ENCODE results near the gene ABHD17A. TPM values are rescaled to one million over a fixed set of nuclear protein-coding genes. Genes with fewer than 3 reads are reported as not detected.

Gene ABHD17A
- total RNA-seq, 1 donor from 2014 or later, result 83.0 TPM

- no peak overlapping the region for H3K4me3 ChIP-seq
- intact Hi-C loops (cut with DNase I), result loop anchor here (10.0 kb wide), 1 partner anchor 143 kb away; the partner anchor contains the start of gene BTBD2
- no peak overlapping the region for H3K27ac ChIP-seq
- TF ChIP-seq, protein P1, sequence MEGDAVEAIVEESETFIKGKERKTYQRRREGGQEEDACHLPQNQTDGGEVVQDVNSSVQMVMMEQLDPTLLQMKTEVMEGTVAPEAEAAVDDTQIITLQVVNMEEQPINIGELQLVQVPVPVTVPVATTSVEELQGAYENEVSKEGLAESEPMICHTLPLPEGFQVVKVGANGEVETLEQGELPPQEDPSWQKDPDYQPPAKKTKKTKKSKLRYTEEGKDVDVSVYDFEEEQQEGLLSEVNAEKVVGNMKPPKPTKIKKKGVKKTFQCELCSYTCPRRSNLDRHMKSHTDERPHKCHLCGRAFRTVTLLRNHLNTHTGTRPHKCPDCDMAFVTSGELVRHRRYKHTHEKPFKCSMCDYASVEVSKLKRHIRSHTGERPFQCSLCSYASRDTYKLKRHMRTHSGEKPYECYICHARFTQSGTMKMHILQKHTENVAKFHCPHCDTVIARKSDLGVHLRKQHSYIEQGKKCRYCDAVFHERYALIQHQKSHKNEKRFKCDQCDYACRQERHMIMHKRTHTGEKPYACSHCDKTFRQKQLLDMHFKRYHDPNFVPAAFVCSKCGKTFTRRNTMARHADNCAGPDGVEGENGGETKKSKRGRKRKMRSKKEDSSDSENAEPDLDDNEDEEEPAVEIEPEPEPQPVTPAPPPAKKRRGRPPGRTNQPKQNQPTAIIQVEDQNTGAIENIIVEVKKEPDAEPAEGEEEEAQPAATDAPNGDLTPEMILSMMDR (IDR thresholded peaks at IDR 0.05), result no peak
- TF ChIP-seq POLR2A (IDR thresholded peaks at IDR 0.05) (no peak), POLR2AphosphoS5 (IDR thresholded peaks at IDR 0.05; ENCODE audit: insufficient read depth in 1 of 2, low read depth in 1 of 2) (no peak)
- H3K27me3 ChIP-seq, result no peaks in the 10 kb centered on the region
- peaks cover 47% of the 10 kb centered on the region for H3K4me1 ChIP-seq
- no peaks in the 10 kb centered on the region for H3K36me3 ChIP-seq
- DNase-seq (ENCODE audit: extremely low spot score in 2 of 2), result no peak
- no peaks in the 10 kb centered on the region for H3K9me3 ChIP-seq
These were observed 13.7 kb downstream of the ABHD17A start for GRCh38 chr19:1871630-1872029.

DNA sequence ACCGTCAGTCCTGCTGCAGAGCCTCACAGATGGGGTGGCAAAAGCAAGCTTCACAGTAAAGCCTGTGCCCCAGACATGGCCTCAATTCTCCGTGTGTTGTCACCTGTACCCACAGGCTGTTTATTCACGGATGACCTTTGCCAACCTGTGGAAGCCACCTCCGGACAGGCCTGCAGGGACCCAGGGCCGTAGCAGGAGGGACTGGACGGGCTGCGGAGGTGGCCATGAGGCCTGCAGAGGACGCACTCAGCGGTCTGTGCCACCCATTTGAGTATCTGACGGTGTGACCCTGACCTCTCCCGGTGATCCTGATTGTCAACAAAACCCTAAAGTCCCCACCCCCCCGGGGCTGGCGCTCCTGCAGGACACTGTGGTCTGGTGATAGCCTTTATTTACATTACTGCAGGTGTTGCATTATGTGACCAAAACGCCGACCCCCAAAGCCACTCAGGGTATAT lies 14.1 kb downstream of the ABHD17A start:
- DNase-seq (ENCODE audit: extremely low spot score in 2 of 2), result no peak
- no peaks in the 10 kb centered on the region for H3K9me3 ChIP-seq
- H3K36me3 ChIP-seq, result no peaks in the 10 kb centered on the region
- intact Hi-C loops (cut with DNase I), result loop anchor here (10.0 kb wide), 1 partner anchor 144 kb away; the partner anchor contains the start of gene BTBD2
- H3K27ac ChIP-seq, result no peak overlapping the region
- H3K4me1 ChIP-seq, result peaks cover 43% of the 10 kb centered on the region
- H3K27me3 ChIP-seq, result no peaks in the 10 kb centered on the region
- TF ChIP-seq, protein P1 (IDR thresholded peaks at IDR 0.05), result no peak
- TF ChIP-seq POLR2AphosphoS5 (IDR thresholded peaks at IDR 0.05; ENCODE audit: insufficient read depth in 1 of 2, low read depth in 1 of 2), result no peak
- TF ChIP-seq POLR2A (IDR thresholded peaks at IDR 0.05), result no peak
- H3K4me3 ChIP-seq, result no peak overlapping the region

- H3K4me3 ChIP-seq, result no peak overlapping the region
- H3K36me3 ChIP-seq, result no peaks in the 10 kb centered on the region
- no peaks in the 10 kb centered on the region for H3K27me3 ChIP-seq
- no peak for TF ChIP-seq POLR2AphosphoS5 (IDR thresholded peaks at IDR 0.05; ENCODE audit: insufficient read depth in 1 of 2, low read depth in 1 of 2)
- TF ChIP-seq, protein P1 (IDR thresholded peaks at IDR 0.05), result no peak
- no peak for TF ChIP-seq POLR2A (IDR thresholded peaks at IDR 0.05)
- intact Hi-C loops (cut with DNase I), result no loop called here
- no peaks in the 10 kb centered on the region for H3K9me3 ChIP-seq
- peaks cover 35% of the 10 kb centered on the region for H3K4me1 ChIP-seq
- DNase-seq (ENCODE audit: extremely low spot score in 2 of 2), result no peak
- H3K27ac ChIP-seq, result no peak overlapping the region
These were observed 16.3 kb downstream of the ABHD17A start for GRCh38 chr19:1868971-1869370.

- intact Hi-C loops (cut with DNase I), result no loop called here
- Histone ChIP-seq H3K36me3 (no peaks in the 10 kb centered on the region), H3K4me3 (no peak overlapping the region), H3K27ac (no peak overlapping the region), H3K27me3 (no peaks in the 10 kb centered on the region), H3K9me3 (no peaks in the 10 kb centered on the region), H3K4me1 (peaks cover 21% of the 10 kb centered on the region)
- no peak for DNase-seq (ENCODE audit: extremely low spot score in 2 of 2)
- TF ChIP-seq POLR2AphosphoS5 (IDR thresholded peaks at IDR 0.05; ENCODE audit: insufficient read depth in 1 of 2, low read depth in 1 of 2), result no peak
These were observed 18.0 kb downstream of the ABHD17A start for GRCh38 chr19:1867349-1867724.

- H3K27ac ChIP-seq, result no peak overlapping the region
- H3K9me3 ChIP-seq, result no peaks in the 10 kb centered on the region
- no peaks in the 10 kb centered on the region for H3K36me3 ChIP-seq
- DNase-seq (ENCODE audit: extremely low spot score in 2 of 2), result no peak
- intact Hi-C loops (cut with DNase I), result no loop called here
- H3K4me3 ChIP-seq, result no peak overlapping the region
- TF ChIP-seq POLR2A (IDR thresholded peaks at IDR 0.05) (no peak), POLR2AphosphoS5 (IDR thresholded peaks at IDR 0.05; ENCODE audit: insufficient read depth in 1 of 2, low read depth in 1 of 2) (no peak)
- TF ChIP-seq, protein P1 (IDR thresholded peaks at IDR 0.05), result no peak
- no peaks in the 10 kb centered on the region for H3K27me3 ChIP-seq
- peaks cover 21% of the 10 kb centered on the region for H3K4me1 ChIP-seq
These were observed 18.5 kb downstream of the ABHD17A start for GRCh38 chr19:1866693-1867348.
